ENCODE measurements around the gene HS3ST4. TPM values are rescaled to one million over a fixed set of nuclear protein-coding genes. Genes with fewer than 3 reads are reported as not detected.

HS3ST4 gene
- total RNA-seq, 1 donor from 2014 or later: 3.6 TPM

GRCh38 chr16:25867041-25867440, 175.3 kb downstream of the HS3ST4 start:
- TF ChIP-seq CTCF (conservative IDR thresholded peaks at IDR 0.05): no peak
- H3K27ac Mint-ChIP-seq: no peak overlapping the region
- peaks cover 3% of the 10 kb centered on the region for H3K4me1 Mint-ChIP-seq (ENCODE audit: unreplicated experiment)
- H3K36me3 Mint-ChIP-seq: no peaks in the 10 kb centered on the region
- peaks cover 12% of the 10 kb centered on the region for H3K27me3 Mint-ChIP-seq
- DNase-seq (ENCODE audit: extremely low spot score, unreplicated experiment): no peak
- H3K9me3 Mint-ChIP-seq: no peaks in the 10 kb centered on the region
- H3K4me3 Mint-ChIP-seq: no peak overlapping the region

- Mint-ChIP-seq H3K27me3 (peaks cover 12% of the 10 kb centered on the region), H3K36me3 (no peaks in the 10 kb centered on the region)
Measured at GRCh38 chr16:25868106-25868505, 176.3 kb downstream of the HS3ST4 start.

GRCh38 chr16:25868706-25869370, 177.1 kb downstream of the HS3ST4 start:
- no peak overlapping the region for H3K4me3 Mint-ChIP-seq
- H3K9me3 Mint-ChIP-seq: no peaks in the 10 kb centered on the region
- peaks cover 12% of the 10 kb centered on the region for H3K27me3 Mint-ChIP-seq
- no peaks in the 10 kb centered on the region for H3K36me3 Mint-ChIP-seq
- no peak for DNase-seq (ENCODE audit: extremely low spot score, unreplicated experiment)
- peaks cover 3% of the 10 kb centered on the region for H3K4me1 Mint-ChIP-seq (ENCODE audit: unreplicated experiment)
- no peak overlapping the region for H3K27ac Mint-ChIP-seq
- no peak for TF ChIP-seq CTCF (conservative IDR thresholded peaks at IDR 0.05)

More at GRCh38 chr16:25868106-25868505, 176.3 kb downstream of the HS3ST4 start:
- peaks cover 3% of the 10 kb centered on the region for H3K4me1 Mint-ChIP-seq (ENCODE audit: unreplicated experiment)
- no peak overlapping the region for H3K27ac Mint-ChIP-seq
- no peak for TF ChIP-seq CTCF (conservative IDR thresholded peaks at IDR 0.05)
- H3K9me3 Mint-ChIP-seq: no peaks in the 10 kb centered on the region
- H3K4me3 Mint-ChIP-seq: no peak overlapping the region
- no peak for DNase-seq (ENCODE audit: extremely low spot score, unreplicated experiment)

GRCh38 chr16:25872369-25873070, 180.8 kb downstream of the HS3ST4 start:
- Mint-ChIP-seq H3K9me3 (no peaks in the 10 kb centered on the region), H3K27me3 (peaks cover 15% of the 10 kb centered on the region), H3K27ac (no peak overlapping the region), H3K36me3 (no peaks in the 10 kb centered on the region), H3K4me3 (no peak overlapping the region), H3K4me1 (ENCODE audit: unreplicated experiment) (peaks cover 3% of the 10 kb centered on the region)
- DNase-seq (ENCODE audit: extremely low spot score, unreplicated experiment): no peak
- TF ChIP-seq CTCF (conservative IDR thresholded peaks at IDR 0.05): no peak

- Mint-ChIP-seq H3K9me3 (no peaks in the 10 kb centered on the region), H3K27me3 (peaks cover 9% of the 10 kb centered on the region), H3K27ac (no peak overlapping the region), H3K4me3 (no peak overlapping the region), H3K4me1 (ENCODE audit: unreplicated experiment) (no peaks in the 10 kb centered on the region), H3K36me3 (no peaks in the 10 kb centered on the region)
- no peak for TF ChIP-seq CTCF (conservative IDR thresholded peaks at IDR 0.05)
- DNase-seq (ENCODE audit: extremely low spot score, unreplicated experiment): no peak
Measured at GRCh38 chr16:25874196-25874595, 182.4 kb downstream of the HS3ST4 start.

Measured in type B pancreatic cell (in vitro differentiated cells).